ENCODE data around the gene CCDC93.
"Not testable (repeated sequence)": the region's sequence is repeated elsewhere in the genome, so short reads cannot be mapped to it uniquely, and the experiment has no call there.

Gene CCDC93

DNA sequence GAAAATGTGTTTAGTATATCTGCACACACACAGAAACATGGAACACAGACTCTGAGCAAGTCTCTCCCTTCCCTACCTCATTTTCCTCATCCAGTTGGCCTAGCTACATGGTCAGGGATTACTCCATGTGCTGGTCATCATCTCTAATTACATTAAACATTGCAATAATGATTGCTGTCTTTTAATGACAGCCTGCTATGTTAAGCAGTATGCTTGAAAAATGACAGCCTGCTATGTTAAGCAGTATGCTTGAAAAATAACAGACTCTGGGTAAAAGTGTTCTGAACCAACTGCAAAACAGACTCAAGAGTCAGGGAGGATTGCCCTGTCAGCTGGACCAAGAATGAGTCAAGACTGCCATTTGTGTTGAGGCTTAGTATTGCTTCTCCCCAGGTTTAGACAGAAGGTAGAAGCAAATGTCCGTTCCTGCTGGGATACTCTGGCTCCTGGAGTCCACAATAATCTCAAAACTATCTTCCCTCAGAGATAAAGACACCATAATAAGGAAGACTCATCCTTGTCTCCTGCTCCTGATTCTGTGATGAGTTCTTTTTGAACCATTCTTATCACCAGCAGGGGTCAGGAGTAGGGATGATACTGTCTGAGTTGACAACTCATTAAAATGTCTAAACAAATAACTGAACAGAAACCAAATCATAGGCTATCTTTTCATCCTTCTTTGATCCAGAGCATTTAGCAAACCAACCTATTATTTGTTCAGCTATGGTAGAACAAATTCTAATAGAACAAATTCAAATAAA is 57.7 kb downstream of the CCDC93 start:
- DNase-seq = no peak

DNA sequence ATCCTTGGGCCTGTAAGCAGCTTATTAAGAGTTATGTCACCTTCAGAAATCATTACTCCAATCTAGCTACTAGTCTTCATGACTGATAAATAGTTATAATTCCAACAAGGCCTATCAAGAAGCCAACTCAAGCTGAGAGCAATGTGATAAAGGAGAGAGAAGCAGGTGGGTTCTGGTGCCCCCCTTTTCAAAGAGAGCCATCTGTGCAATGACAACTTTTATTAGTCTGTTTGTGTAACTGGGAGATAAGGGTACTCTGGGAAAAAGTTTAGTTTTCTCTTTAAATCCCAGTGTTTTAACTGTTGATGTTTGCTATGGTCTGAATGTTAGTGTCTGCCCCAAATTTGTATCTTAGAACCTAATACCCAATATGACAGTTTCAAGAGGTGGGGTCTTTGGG is 60.6 kb downstream of the CCDC93 start:
- DNase-seq = no peak

DNA sequence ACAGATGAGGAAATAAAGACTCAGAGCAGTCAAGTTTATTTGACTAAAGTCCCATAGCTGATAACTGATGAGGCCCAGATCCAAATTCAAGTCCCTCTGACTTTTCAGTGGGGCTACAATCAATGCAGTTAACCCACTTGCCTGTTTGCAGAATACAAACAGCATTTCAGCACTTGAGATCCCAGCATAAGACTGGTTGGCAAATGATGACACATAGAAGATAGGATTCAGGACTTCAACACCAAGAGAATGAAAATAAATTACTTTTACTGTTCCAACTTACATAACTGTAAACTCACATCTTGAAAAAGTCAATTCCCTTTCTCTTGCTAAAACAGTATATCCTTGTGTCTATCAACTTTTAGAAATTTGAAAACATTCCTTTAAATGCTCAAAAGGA is 61.2 kb downstream of the CCDC93 start:
- no peak for DNase-seq

DNA sequence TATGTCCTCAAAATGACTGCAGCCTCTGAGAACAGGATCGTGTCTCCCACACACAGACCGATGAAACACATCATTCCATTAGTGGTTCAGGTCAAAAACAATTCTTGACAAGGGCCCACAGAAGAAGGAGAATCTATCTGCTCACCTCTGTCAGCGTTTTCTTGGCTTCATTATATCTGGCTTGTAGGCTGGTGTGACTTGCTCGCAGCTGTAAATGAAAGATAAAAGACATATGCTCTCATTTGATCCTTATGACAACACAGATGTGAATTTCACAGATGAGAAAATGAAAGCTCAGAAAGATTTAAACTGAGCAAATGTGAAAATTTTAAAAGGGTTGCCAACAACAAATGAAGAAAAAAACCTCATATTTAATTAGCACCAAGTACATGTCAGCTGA is 61.6 kb downstream of the CCDC93 start:
- no peak for DNase-seq

DNA sequence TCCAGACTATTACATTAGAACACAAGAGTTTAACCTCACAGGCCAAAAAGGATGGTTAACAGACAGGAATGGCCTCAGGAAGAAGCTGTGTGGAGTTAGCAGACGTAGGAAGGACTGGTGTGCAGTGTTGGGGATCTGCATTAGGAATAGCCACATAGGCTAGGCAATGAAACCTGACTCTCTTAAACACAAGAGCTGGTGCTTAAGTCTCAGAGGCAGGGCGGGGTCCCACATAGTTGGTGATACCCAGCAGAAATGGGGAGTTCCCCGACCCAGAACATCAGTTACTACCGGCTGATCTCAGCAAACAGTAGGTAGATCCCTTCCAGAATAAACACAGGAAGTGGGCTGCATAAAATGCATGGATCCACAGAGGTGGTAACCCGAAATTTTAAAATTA is 64.1 kb downstream of the CCDC93 start:
- no peak for DNase-seq

DNA sequence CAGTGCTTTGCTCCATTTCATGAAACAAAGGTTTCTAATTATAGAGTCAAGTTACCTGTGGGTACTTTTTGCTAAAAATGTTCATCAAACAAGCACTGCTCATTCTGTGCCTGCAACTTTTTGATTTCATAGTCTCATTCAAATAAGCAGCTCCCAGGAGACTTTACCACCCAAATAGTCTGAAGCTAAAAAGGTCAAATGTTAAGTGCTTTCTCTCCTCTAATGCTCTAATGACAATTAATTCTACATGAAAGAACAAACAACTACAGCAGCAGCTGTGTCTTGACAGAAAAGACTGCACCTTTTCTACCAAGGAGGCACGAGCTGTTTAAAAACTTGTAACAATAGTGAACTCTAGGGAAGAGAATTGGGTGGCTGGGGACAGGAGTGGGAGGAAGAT is 65.3 kb downstream of the CCDC93 start:
- DNase-seq = no peak

DNA sequence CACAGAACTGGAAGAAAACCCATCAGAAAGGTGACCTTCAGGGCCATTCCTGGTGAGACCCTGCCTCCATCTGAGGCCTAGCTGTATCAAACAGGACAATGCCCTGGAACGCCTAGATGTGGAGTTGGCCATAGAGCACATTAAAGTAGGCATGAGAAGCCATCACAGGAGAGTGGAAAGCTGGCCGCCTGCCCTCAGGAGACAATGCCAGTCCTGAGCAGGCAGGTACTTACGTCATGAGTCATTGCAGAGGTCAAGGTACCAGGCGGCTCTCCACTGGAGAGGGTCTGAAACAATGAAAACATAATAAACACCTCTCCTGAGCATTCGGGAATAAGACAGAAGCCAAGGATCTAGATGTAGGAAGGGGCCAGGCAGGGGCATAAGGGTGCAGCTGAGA is 68.6 kb downstream of the CCDC93 start:
- DNase-seq = no peak

DNA sequence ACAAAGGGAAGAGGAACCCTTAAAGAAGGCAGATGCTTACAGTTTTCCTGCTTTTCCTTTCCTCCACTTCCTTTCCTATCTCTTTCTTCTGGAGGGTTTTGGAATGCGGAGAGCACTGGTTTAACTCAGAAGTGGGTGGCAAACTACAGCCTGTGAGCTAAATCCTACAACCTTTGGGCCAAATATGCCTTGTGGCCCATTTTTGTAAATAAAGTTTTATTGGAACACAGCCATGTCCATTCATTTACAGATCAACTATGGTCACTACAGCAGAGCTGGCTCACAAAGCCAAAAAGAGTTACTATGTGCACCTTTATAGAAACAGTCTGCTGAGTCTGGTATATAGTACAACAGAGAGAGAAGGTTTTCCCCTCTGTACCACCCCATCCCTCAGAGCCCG is 69.1 kb downstream of the CCDC93 start:
- DNase-seq = no peak

DNA sequence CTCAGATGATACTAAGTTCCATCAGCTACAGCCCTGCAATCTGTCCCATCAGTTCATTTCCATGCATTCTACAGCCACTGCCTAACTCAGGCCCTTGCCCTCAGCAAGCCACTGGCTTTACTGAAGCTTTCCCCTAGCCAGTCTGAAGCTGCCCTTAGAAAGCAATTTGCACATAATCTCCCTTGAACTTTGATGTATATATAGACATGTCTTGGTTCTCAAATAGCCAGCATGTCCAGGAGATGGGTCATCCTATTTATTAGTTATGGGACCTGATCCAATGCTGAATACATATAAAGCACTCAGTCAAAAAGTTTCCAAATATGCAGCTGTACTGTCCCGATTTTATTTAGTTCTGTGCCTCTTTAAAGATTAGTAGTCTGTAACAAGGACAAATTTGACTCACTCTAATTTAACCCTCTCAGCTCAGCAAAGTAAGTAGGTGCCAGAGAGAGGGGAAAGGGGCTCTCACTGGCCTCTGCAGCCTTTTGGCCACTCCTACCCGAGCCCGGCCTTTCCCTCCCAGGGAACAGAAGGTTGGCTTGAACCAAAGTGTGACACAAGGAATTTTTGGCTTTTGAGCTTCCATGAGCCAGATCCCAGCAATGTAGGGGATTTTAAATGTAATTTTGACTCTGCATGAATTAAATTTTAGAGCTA is 70.7 kb downstream of the CCDC93 start:
- DNase-seq = no peak

DNA sequence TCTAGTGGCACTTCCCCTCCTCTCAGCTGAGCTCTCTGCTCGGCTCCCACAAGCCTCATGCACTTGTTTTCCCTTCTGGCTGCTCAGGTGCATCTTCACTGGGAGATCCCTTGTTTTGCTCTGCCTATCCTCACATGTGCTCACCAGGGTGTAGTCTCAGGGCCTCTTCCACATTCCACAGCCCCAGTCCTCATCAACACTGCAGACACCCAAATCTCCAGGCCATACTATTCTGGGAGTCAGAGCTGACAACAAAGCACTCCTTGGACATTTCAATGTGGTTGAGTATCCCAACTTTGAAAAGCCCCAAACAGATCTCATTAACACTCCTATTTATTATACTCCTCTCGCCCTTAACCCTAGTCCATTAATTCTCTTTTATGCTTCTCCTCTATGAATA is 71.3 kb downstream of the CCDC93 start:
- DNase-seq = no peak

DNA sequence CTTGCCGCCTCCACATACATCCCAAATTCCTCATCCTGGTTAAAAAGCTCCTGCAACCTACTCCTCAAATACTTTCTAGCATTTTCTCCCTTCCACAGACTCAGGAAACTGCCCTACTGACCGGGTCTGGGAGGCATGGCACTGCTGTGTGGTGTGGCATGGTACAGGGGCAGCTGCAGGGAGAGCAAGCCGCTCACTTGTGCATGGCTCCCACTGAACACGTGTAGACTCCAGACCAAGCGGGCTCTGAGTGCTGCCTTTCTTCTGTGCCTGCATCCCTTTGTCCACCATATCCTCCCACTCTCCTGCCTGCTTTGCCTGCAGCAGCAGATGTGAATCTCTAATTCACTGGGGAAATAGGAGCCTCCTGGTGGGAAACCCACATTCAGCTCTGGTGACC is 72.2 kb downstream of the CCDC93 start:
- peak in 1 of 58 donors; percentile 5 for DNase-seq

DNA sequence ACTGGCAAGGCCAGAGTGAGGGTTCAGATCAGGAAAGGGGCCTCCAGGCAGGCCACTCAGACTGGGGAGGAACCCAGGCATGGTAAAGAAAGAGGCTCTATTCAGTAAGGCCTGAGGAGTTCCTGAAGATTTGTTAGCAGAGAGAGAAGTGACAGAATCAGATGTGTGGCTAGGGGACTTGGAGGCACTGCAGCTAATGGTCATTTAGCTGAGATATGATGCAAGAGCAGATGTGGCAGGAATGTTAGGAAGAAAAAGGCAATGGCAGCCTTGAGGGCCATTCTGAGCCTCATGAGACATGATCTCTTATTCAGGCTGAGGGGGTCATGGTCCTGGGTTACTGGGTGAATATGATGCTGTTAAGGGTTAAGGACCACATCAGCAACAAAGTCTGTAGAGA is 73.4 kb downstream of the CCDC93 start:
- no peak for DNase-seq

DNA sequence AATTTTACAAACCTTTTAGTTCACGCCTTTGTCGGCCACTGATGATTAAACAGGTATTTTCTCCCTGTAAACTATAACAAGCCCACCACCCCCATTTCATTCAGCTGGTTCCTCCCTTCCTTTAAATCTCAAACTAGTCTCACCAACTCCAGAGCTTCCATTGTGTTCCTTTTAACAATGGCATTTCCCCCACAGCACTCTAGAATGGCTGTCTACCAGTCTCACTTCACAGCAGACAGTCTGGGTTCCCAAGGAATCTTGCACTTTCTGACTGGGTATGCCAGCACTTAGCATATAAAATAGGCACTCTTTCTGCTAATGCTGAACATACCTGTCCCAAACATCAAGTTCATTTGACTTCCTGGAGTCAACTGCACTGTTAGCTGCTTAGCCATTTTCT is 75.3 kb downstream of the CCDC93 start:
- no peak for DNase-seq

DNA sequence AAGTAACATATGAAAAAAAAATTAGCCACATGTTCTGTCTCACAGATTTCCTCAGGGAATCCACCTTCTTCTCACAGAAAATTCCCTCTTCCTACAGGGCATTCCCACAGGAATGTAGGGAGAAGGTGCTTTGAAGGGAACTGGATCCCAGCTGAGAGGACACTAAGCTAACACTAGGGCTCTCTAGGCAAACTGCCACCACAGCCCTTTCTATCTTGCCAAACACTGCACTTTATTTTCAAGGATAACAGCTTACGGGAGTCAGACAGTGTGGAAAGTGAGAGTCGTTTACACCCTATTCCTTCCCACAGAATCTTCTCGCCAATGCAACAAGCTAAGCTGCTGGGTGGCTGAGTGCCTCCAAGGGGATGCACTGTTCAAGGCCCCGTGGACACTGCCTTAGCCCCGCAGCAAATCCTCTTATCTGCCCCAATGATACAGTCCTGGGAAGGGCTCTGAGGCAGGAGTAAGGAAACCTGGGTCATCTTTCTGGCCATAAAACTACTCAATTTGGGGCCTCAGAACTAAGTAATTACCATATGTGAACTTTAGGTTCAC is 76.9 kb downstream of the CCDC93 start:
- DNase-seq = peak in 3 of 58 donors; percentile 8 to 17 (median 14)

DNA sequence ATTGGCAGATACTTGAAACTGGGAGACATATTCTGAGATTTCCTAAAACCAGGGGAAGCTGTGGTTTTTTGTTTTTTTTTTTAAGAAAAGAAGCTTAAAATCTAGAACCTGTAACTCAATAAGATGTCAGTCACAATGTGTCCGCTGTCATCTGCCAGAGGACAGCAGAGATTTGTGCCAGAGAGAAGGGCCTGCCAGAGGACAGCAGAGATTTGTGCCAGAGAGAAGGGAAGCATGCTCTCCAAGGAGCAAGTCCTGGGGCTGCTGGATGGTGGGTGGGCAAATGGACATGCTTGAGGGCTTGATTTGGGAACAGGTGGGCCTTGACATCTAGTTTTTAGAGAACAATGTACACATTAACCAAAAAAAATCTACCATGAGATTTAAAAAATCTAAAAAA is 77.9 kb downstream of the CCDC93 start:
- DNase-seq = no peak

DNA sequence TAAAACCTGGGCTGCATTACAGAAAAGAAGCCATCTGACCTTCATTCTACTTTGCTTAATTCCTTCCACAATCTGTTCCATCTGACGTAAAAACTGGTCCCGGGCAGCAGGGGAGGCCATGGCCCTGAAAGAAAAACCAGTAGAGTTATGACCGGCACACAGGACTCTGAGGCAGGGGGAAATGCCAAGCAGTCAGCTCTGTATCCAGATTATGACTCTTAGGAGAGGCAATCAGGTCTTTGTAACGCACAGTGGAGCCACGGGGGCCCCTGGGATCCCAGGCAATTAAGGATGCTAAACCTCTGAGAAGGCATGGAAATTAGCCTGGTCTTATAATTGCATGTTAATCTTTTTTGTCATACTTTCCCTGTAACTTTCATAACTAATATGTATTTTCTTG is 78.4 kb downstream of the CCDC93 start:
- DNase-seq = no peak

DNA sequence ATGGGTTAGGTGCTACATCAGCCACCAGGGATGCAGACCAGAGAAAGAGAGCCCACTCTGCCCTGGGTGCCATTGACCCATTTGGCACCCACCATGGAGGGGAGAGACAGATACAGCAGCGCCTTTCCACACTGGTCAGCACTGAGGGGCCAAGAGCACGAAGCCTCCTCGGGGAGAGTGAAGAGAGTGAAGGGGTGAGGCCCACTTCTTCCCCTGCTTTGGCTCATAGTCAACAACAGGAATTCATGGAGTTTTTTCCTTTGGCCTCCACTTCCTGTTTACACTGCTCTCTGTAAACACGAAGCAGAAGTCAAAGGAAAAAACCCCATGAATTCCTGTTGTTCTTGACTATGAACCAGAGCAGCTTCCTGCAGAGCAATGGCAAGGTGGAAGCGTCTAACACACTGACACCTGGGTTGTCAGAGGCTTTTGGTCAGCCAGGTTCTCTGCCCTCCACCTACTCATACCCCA is 80.0 kb downstream of the CCDC93 start:
- no peak for DNase-seq

DNA sequence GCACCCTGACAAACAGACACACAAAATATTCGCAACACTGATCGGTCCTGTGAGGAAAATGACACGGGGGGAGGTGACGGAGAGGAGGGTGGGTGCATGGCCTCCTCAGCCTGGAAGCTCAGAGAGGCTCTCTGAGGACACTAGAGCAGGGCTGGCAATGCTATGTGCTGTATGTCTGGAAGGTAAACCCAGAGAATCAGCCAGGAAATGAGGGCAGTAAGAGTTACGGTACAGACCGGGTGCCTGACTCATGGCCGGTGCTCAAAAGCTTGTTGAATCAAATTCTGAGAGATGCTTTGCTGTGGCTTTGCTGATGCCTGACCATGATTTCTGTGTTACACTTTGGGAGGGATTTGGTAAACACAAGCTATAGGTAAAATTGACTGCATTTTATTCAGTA is 81.9 kb downstream of the CCDC93 start:
- DNase-seq = no peak

DNA sequence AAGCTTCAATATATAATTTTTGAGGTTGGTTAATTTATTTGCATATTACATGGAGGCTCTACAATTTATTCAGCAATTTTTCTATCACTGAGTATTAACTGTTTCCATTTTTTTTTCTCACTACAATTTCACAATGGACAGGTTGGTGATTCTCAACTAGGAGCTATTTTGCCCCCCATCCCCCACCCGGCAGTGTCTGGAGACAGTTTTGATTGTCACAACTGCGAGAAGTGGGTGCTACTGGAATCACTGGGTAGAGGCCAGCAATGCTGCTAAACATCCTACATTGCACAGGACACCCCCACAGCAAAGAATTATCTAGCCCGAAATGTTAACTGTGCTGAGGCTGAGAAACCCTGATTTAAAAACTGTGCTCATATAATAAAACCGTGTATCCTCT is 82.6 kb downstream of the CCDC93 start:
- no peak for DNase-seq

DNA sequence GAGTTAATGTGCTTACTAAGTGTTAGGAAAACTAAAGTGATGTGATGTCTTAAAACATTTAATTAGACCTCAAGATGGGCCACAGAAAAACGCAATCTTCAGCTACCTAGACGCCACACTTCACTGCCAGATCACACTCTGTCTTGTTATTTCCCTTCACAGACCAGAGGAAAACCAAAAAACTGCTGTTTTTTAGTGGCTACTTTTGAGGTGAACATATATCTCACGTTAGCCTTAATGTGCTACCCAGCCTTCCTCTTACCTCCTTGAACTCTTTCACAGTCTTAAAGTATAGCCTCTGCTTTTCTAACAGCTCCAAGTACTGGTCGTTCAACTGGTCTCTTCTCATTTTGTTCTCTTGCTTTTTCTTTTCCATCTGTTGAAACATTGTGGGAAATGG is 83.1 kb downstream of the CCDC93 start:
- DNase-seq = no peak

DNA sequence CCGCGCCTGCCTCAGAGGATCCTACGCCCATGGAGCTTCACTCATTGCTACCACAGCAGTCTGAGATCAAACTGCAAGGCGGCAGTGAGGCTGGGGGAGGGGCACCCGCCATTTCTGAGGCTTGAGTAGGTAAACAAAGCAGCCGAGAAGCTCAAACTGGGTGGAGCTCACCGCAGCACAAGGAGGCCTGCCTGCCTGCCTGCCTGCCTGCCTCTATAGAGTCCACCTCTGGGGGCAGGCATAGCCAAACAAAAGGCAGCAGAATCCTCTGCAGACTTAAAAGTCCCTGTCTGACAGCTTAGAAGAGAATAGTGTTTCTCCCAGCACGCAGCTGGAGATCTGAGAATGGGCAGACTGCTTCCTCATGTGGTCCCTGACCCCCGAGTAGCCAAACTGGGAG is 90.4 kb downstream of the CCDC93 start:
- not testable (repeated sequence) for DNase-seq

DNA sequence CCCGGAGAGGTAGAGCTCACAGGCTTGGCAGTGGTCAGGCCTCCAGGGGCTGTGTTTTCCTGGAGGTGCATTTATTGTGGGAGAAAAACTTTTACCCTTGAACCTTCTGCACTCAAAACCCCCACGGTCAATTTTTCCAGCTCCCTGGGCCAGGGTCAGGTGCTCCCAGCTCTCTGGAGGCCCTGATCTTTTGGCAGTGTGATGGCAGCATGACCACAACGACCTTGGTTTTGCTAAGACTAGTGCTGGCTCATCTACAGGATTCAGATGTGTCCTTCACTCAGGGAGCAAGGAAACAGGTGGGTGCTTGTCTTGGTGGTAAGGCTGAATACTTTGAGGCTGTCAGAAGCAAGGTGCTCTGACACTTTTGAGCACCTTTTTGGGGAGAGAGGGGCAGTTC is 92.3 kb downstream of the CCDC93 start:
- no peak for DNase-seq

DNA sequence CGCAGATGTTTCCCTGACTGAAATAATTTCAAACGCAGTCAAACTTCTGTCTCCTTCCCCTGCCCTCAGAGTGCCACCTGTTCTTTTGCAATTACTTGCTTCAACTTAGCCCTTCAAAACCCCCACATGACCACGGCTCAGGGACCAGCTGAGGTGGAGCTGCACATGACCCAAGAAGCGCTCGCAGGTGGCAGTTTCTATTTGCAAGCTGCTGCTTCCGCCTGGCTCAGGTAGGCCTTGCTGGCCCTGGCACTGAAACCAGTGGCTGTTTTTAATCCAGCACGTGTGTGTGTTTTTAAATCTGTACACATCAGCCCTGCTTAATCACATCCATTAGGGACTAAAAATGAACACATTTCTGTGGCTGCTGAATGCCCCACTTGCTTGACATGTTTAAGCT is 95.3 kb downstream of the CCDC93 start:
- no peak for DNase-seq

Measured in anterior cingulate cortex (tissue), 58 donors.